ENCODE data around the gene ETV6. TPM values are rescaled to one million over a fixed set of nuclear protein-coding genes. Genes with fewer than 3 reads are reported as not detected.

Gene ETV6
- total RNA-seq, 6 donors from 2014 or later = 22.2 to 93.2 (median 37.5) TPM

GRCh38 chr12:11757531-11757930 lies 108.1 kb downstream of the ETV6 start:
- 93 to 99% methylated on average over 5 to 6 of the region's 6 CpGs for WGBS, 2 donors
- no peak overlapping the region for H3K4me3 ChIP-seq
- no peaks in the 10 kb centered on the region for H3K9me3 ChIP-seq
- TF ChIP-seq POLR2AphosphoS5 (IDR thresholded peaks at IDR 0.05) = no peak
- H3K27me3 ChIP-seq = no peaks in the 10 kb centered on the region
- H3K27ac ChIP-seq = peak overlapping the region; percentile 62 to 77 (median 72)
- no peak for ATAC-seq (ENCODE audit: low FRiP score in 2 of 2)
- H3K36me3 ChIP-seq = peaks cover 0 to 34% (median 9%) of the 10 kb centered on the region in 4 donors
- no peak for DNase-seq
- peaks cover 19 to 27% (median 23%) of the 10 kb centered on the region in 4 donors for H3K4me1 ChIP-seq

- Histone ChIP-seq H3K27me3 (no peaks in the 10 kb centered on the region), H3K36me3 (peaks cover 0 to 32% (median 9%) of the 10 kb centered on the region in 4 donors), H3K4me3 (no peak overlapping the region), H3K27ac (peak overlapping the region; percentile 62 to 77 (median 72)), H3K9me3 (no peaks in the 10 kb centered on the region), H3K4me1 (peaks cover 20 to 30% (median 28%) of the 10 kb centered on the region in 4 donors)
- DNase-seq (no peak), ATAC-seq (ENCODE audit: low FRiP score in 2 of 2) (no peak)
- TF ChIP-seq POLR2A (IDR thresholded peaks at IDR 0.05) (no peak), CTCF (IDR thresholded peaks at IDR 0.05) (no peak), EP300 (IDR thresholded peaks at IDR 0.05) (no peak), POLR2AphosphoS5 (IDR thresholded peaks at IDR 0.05) (no peak)
- WGBS, 2 donors = 68 to 75% methylated on average over 4 of the region's 4 CpGs
Measured at GRCh38 chr12:11758087-11758486, 108.6 kb downstream of the ETV6 start.

GRCh38 chr12:11758510-11759493 lies 109.3 kb downstream of the ETV6 start:
- ATAC-seq (ENCODE audit: low FRiP score in 2 of 2) = no peak

GRCh38 chr12:11759494-11759878 lies 110.0 kb downstream of the ETV6 start:
- ATAC-seq (ENCODE audit: low FRiP score in 2 of 2) (no peak), DNase-seq (no peak)
- no peak for TF ChIP-seq POLR2AphosphoS5 (IDR thresholded peaks at IDR 0.05)
- TF ChIP-seq CTCF (IDR thresholded peaks at IDR 0.05) = no peak
- TF ChIP-seq POLR2A (IDR thresholded peaks at IDR 0.05) = no peak
- no peak for TF ChIP-seq EP300 (IDR thresholded peaks at IDR 0.05)
- H3K36me3 ChIP-seq = peaks cover 0 to 18% (median 1%) of the 10 kb centered on the region in 4 donors
- H3K4me3 ChIP-seq = no peak overlapping the region
- WGBS, 2 donors = 66 to 85% methylated on average over 5 of the region's 5 CpGs
- H3K27ac ChIP-seq = peak overlapping the region; percentile 62 to 77 (median 72)
- no peaks in the 10 kb centered on the region for H3K9me3 ChIP-seq
- H3K4me1 ChIP-seq = peaks cover 32 to 44% (median 42%) of the 10 kb centered on the region in 4 donors
- H3K27me3 ChIP-seq = no peaks in the 10 kb centered on the region

More at GRCh38 chr12:11758510-11759493, 109.3 kb downstream of the ETV6 start:
- no peak for DNase-seq
- H3K27ac ChIP-seq = peak overlapping the region; percentile 62 to 77 (median 72)
- no peaks in the 10 kb centered on the region for H3K9me3 ChIP-seq
- H3K4me1 ChIP-seq = peaks cover 26 to 37% (median 35%) of the 10 kb centered on the region in 4 donors
- H3K4me3 ChIP-seq = no peak overlapping the region
- H3K27me3 ChIP-seq = no peaks in the 10 kb centered on the region
- WGBS, 2 donors = 42 to 50% methylated on average over 14 of the region's 14 CpGs
- H3K36me3 ChIP-seq = peaks cover 0 to 25% (median 6%) of the 10 kb centered on the region in 4 donors
- no peak for TF ChIP-seq POLR2A (IDR thresholded peaks at IDR 0.05)

- Histone ChIP-seq H3K27ac (peak overlapping the region in 1 of 4 donors; percentile 18), H3K4me1 (peaks cover 35 to 47% (median 43%) of the 10 kb centered on the region in 4 donors), H3K36me3 (peaks cover 0 to 15% (median 0%) of the 10 kb centered on the region in 4 donors), H3K27me3 (no peaks in the 10 kb centered on the region), H3K9me3 (no peaks in the 10 kb centered on the region), H3K4me3 (no peak overlapping the region)
- ATAC-seq (ENCODE audit: low FRiP score in 2 of 2) (no peak), DNase-seq (no peak)
- 82 to 88% methylated on average over 3 of the region's 3 CpGs for WGBS, 2 donors
- TF ChIP-seq EP300 (IDR thresholded peaks at IDR 0.05) = no peak
- no peak for TF ChIP-seq CTCF (IDR thresholded peaks at IDR 0.05)
- TF ChIP-seq POLR2A (IDR thresholded peaks at IDR 0.05) = no peak
- TF ChIP-seq POLR2AphosphoS5 (IDR thresholded peaks at IDR 0.05) = no peak
Measured at GRCh38 chr12:11759899-11760298, 110.4 kb downstream of the ETV6 start.

Measured in upper lobe of left lung (tissue), 6 donors.